Activated naive CD8-positive, alpha-beta T cell (primary cell): Measurements from ENCODE around the gene METTL2B.
"Not testable (repeated sequence)": the region's sequence is repeated elsewhere in the genome, so short reads cannot be mapped to it uniquely, and the experiment has no call there.

Experiments used
- H3K27ac Mint-ChIP-seq: one replicate; pipeline ENCODE4 v1.8.0; 2021; ENCODE audit warnings: mixed read lengths
- H3K27me3 Mint-ChIP-seq: one replicate; pipeline ENCODE4 v1.8.0; 2021; ENCODE audit warnings: mixed read lengths
- H3K36me3 Mint-ChIP-seq: one replicate; pipeline ENCODE4 v1.8.0; 2021; ENCODE audit warnings: mixed read lengths
- H3K4me1 Mint-ChIP-seq: one replicate; pipeline ENCODE4 v1.8.0; 2021; ENCODE audit warnings: low read depth, mixed read lengths
- H3K4me3 Mint-ChIP-seq: one replicate; pipeline ENCODE4 v1.8.0; 2021; ENCODE audit warnings: mild to moderate bottlenecking, mixed read lengths
- H3K9me3 Mint-ChIP-seq: one replicate; pipeline ENCODE4 v1.8.0; 2021; ENCODE audit warnings: low read depth, mixed read lengths

METTL2B gene

DNA sequence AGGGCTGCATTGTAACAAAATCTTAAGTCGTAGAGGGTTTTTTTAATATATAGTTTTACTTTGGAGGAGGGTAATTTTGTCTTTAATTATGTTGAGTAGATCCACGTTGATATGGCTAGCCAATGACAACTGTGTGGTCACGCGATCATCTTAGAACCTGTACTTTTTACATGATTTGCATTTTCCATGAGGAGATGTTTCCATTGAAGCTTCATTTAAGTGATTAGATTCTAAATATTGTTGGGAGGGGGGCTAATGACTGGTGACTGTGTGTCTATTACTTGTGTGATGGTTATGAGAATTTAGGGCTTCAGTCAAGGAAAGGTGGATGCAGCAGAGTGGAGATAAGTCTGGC lies 765 bp downstream of the METTL2B start:
- Mint-ChIP-seq H3K4me3 (peak overlapping the region; percentile 98), H3K4me1 (peaks cover 36% of the 10 kb centered on the region), H3K27ac (peak overlapping the region; percentile 99)
- H3K9me3 Mint-ChIP-seq, H3K36me3 Mint-ChIP-seq, H3K27me3 Mint-ChIP-seq: not testable (repeated sequence)

DNA sequence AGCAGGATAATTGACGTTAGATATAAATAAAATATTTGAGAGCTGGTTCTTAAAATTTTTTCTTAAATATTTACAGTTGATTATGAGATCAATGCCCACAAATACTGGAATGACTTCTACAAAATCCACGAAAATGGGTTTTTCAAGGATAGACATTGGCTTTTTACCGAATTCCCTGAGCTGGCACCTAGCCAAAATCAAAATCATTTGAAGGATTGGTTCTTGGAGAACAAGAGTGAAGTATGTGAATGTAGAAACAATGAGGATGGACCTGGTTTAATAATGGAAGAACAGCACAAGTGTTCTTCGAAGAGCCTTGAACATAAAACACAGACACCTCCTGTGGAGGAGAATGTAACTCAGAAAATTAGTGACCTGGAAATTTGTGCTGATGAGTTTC lies 2.5 kb downstream of the METTL2B start:
- H3K4me3 Mint-ChIP-seq, result peak overlapping the region; percentile 59
- not testable (repeated sequence) for H3K36me3 Mint-ChIP-seq, H3K9me3 Mint-ChIP-seq

DNA sequence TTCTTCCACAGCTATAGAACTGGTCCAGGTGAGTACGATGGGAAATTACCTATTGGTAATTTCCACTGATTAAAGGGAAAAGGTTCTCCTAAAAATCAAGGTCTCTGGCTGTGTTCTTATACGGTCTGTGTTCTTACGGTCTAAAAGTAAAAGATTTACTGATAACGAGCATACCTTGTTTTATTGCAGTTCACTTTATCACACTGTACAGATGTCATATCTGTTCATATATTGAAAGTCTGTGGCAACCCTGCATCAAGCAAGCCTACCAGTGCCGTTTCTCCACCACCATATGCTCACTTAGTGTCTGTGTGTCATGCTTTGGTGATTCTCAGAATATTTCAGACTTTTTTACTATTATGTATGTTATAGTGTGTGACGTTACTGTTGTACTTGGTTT lies 11.6 kb downstream of the METTL2B start:
- H3K4me1 Mint-ChIP-seq, H3K27me3 Mint-ChIP-seq, H3K4me3 Mint-ChIP-seq: not testable (repeated sequence)

More for the DNA sequence above, 2.5 kb downstream of the METTL2B start:
- H3K4me1 Mint-ChIP-seq, result peaks cover 36% of the 10 kb centered on the region
- H3K27ac Mint-ChIP-seq, H3K27me3 Mint-ChIP-seq: not testable (repeated sequence)

DNA sequence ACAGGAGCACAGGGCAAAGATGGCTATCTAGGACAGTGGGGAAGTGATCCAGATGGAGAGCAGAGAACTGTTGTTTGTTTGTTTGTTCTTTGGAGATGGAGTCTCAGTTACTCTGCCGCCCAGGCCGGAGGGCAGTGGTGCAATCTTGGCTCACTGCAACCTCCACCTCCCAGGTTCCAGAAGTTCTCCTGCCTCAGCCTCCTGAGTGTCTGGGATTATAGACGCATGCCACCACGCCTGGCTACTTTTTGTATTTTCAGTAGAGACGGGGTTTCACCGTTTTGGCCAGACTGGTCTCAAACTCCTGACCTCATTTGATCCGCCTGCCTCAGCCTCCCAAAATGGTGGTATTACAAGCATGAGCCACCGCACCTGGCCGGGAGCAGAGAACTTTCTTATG lies 20.9 kb downstream of the METTL2B start:
- H3K36me3 Mint-ChIP-seq, result peaks cover 10% of the 10 kb centered on the region
- no peak overlapping the region for H3K27ac Mint-ChIP-seq
- H3K9me3 Mint-ChIP-seq, result no peaks in the 10 kb centered on the region
- H3K27me3 Mint-ChIP-seq, result no peaks in the 10 kb centered on the region
- H3K4me1 Mint-ChIP-seq, result no peaks in the 10 kb centered on the region
- H3K4me3 Mint-ChIP-seq, result no peak overlapping the region

More for the DNA sequence above, 11.6 kb downstream of the METTL2B start:
- not testable (repeated sequence) for H3K9me3 Mint-ChIP-seq, H3K36me3 Mint-ChIP-seq, H3K27ac Mint-ChIP-seq

DNA sequence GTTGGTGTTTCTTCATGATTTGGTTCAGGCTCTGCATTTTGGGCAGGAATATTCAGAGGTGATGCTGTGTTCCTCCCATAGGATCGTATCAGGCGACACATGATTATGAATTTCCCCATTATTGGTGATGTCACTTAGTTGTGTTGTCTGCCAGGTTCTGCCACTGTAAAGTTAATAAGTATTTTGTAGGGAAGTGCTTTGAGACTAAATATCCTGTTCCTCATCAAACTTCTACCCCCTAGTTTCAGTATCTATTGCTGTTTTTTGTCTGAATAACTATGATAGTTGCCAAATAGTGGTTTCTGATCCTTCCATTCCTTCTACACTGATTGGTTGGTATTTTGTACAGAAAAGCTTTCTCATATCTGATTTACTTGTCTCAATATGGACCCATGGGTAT lies 28.9 kb downstream of the METTL2B start:
- H3K4me1 Mint-ChIP-seq, result peaks cover 11% of the 10 kb centered on the region
- not testable (repeated sequence) for H3K4me3 Mint-ChIP-seq, H3K27me3 Mint-ChIP-seq, H3K36me3 Mint-ChIP-seq, H3K9me3 Mint-ChIP-seq, H3K27ac Mint-ChIP-seq

DNA sequence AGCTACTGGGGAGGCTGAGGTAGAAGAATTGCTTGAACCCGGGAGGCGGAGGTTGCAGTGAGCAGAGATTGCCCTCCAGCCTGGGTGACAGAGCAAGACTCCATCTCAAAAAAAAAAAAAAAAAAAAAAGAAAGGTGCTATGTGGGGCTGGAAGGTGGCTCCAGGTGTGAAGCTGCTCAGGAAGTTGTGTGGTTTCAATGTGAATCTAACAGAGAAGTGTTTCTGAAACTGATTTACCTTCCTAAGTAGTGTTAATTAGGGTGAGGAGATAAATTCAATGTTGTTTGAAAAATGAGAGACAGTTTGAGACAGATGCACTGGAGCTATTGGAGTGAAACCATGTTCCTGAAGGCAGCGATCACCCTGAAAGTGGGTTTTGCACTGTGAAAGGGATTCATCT lies 30.3 kb downstream of the METTL2B start:
- not testable (repeated sequence) for H3K4me3 Mint-ChIP-seq, H3K27ac Mint-ChIP-seq

DNA sequence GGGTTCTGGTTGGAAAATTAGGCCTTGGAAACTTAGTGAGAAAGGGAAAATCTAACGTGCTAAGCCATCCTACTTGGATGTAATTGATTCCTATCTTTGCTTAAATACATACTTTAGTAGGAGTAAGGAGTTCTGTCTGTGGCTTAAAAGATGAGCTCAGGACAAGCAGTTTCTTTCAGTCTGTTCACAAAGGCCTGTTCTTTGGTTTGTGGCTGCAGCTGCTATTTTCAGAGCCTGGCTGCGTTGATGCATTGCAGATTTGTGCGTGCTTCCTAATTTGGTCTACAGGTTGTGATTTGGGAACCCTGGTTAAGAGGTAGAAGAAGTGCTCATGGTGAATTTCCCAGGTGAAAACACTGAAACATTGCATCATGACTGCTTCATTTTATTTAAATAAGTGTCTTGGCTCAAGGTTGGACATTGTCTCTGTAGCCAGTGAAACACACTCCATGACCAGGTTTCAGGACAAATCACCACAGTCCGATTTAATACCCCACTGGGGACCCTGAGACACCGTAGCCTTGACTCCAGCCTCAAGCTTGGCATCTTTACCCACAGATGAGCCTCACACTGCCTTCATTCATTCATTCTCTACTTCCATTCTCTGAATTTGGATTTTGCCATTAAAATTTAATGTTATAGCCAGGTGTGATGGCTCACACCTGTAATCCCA lies 30.9 kb downstream of the METTL2B start:
- not testable (repeated sequence) for H3K27me3 Mint-ChIP-seq, H3K9me3 Mint-ChIP-seq, H3K36me3 Mint-ChIP-seq, H3K4me3 Mint-ChIP-seq
- Mint-ChIP-seq H3K4me1 (peaks cover 11% of the 10 kb centered on the region), H3K27ac (peak overlapping the region; percentile 28)

More for the DNA sequence above, 30.3 kb downstream of the METTL2B start:
- H3K27me3 Mint-ChIP-seq, H3K36me3 Mint-ChIP-seq, H3K9me3 Mint-ChIP-seq: not testable (repeated sequence)
- peaks cover 11% of the 10 kb centered on the region for H3K4me1 Mint-ChIP-seq

DNA sequence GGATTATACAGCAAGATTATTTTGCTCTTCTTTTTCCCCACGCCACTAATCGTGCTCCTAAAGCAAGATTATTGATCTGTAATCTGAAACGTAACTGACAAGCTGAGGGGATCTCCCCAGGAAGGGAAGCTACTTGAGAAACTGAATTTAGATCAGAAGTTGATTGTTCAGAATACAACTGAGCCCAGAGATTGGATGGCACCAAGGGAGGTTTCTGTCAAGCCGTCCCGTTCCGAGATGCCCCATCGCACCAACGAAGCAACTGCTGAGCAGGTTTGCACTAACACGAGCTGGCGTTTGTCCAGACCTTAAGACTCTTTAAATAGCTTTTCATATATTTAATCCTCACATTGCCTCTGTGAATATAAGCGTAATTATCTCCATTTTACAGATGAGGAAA lies 35.1 kb downstream of the METTL2B start:
- not testable (repeated sequence) for H3K27ac Mint-ChIP-seq, H3K9me3 Mint-ChIP-seq, H3K4me3 Mint-ChIP-seq, H3K27me3 Mint-ChIP-seq, H3K36me3 Mint-ChIP-seq, H3K4me1 Mint-ChIP-seq

DNA sequence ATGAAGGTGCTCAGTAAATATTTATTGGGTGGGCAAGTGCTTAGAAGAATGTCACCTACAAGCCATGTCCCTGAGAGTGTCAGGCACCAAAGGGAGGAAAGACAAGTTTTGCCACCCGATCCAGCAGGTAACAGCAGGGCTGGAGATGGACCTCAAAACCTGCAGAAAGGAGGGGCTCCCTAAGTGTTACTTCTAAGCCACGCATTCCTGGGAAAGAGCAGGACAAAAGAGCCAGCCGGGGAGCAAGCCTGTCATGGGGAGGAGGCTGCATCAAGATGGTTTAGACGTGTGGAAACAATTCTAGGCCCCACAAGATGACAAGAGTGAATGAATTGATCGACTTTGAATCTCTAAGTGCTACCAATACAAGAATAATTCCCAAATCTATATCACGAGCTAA lies 38.7 kb downstream of the METTL2B start:
- not testable (repeated sequence) for H3K36me3 Mint-ChIP-seq, H3K9me3 Mint-ChIP-seq, H3K4me3 Mint-ChIP-seq, H3K27me3 Mint-ChIP-seq, H3K27ac Mint-ChIP-seq, H3K4me1 Mint-ChIP-seq

DNA sequence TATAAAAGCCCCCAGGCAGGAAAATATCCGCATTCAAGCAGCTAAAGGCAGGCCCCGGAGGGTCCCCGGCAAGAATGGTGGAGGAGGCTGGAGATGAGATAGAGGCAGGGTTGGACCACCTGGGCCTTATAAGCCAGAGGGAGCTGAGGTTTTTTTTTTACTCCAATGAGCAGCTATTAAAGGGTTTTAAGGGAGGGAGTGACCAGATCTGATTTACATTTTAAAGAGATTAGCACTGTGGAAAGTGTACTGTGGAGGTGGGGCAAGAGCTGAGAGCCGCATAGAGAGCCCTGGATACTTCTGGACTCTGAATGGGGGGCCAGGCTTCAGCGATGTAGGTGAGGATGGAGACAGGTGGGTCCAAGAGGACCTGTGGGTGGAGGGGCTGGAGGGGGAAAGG lies 40.5 kb downstream of the METTL2B start:
- not testable (repeated sequence) for H3K4me3 Mint-ChIP-seq, H3K9me3 Mint-ChIP-seq, H3K27ac Mint-ChIP-seq

DNA sequence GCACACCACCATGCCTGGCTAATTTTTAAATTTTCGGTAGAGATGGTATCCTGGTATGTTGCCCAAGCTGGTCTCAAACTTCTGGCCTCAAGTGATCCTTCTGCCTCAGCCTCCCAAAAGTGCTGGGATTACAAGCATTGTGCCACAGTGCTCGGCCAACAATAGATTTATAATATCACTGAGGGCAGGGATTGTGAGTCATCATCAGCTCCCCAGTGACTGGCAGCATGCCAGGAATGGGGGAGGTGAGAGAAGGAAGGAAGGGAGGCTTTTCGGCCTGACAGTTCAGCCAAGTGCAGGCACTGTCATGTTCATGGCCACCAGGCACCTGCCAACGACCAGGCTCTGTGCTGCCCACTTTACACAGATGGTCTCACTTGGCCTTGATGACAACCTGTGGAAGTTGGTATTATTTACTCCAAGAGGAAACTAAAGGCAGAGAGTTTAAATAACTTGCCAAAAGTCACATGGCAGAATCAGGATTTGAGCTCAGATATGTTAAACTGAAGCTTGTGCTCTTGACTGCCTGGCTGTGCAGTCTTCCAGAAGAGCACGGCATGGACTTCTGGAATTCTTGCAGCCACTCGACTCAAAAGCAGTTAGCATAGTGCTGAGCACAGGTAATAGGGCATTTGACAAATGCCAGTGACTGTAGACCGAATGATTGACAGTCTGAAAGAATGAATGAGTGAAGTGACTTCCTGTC lies 46.8 kb downstream of the METTL2B start:
- peaks cover 12% of the 10 kb centered on the region for H3K4me1 Mint-ChIP-seq
- not testable (repeated sequence) for H3K27me3 Mint-ChIP-seq, H3K9me3 Mint-ChIP-seq, H3K36me3 Mint-ChIP-seq, H3K4me3 Mint-ChIP-seq
- H3K27ac Mint-ChIP-seq, result peak overlapping the region; percentile 86

More for the DNA sequence above, 40.5 kb downstream of the METTL2B start:
- H3K27me3 Mint-ChIP-seq, H3K4me1 Mint-ChIP-seq, H3K36me3 Mint-ChIP-seq: not testable (repeated sequence)

DNA sequence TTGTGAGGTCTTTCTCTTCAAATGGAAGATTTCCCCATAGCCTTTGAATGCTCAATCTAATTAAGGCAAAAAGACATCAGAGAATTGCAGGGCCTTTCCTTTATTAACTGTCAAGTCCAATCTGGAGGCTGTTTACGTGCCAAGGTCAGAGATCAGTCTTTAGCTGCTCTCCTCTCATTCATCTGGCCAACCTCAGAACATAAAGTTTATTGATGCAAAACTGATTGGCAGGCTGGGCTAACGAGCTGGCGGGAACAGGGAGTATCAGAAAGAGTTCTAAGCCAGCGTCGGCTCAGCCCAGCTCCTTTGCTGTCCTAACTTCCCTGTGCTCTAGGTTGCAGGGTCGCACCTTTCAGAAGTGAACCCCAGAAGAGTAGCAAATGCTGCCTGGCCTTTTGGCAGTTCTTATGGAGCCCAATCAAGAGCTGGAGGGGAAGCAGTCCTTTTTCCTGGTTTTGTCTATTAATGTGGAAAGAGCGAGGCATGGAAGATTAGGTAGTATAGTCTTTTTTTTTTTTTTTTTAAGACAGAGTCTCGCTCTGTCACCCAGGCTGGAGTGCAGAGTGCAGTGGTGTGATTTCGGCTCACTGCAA lies 47.5 kb downstream of the METTL2B start:
- not testable (repeated sequence) for H3K9me3 Mint-ChIP-seq, H3K36me3 Mint-ChIP-seq, H3K4me3 Mint-ChIP-seq, H3K27ac Mint-ChIP-seq, H3K27me3 Mint-ChIP-seq
- H3K4me1 Mint-ChIP-seq, result peaks cover 12% of the 10 kb centered on the region

DNA sequence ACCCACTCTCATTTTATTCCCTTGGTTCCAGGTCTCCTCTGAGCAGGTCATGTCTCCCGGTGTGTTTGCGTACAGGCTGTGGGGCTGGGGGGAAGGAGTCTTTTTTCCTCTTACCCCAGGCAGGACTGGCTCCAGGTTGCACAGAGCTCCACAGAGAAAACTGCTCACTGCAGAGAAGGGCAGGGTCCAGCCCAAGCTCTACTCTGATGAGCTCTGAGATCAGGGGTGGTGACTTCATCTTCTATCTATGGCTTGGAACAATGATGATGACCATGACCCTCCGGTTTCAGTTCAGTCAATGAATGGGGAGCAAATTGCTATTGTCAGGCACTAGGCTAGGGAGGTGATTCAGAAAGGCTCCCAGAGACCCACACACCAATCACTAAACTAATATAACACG lies 49.0 kb downstream of the METTL2B start:
- H3K4me1 Mint-ChIP-seq, result peaks cover 18% of the 10 kb centered on the region
- not testable (repeated sequence) for H3K27me3 Mint-ChIP-seq, H3K27ac Mint-ChIP-seq, H3K36me3 Mint-ChIP-seq, H3K9me3 Mint-ChIP-seq, H3K4me3 Mint-ChIP-seq

DNA sequence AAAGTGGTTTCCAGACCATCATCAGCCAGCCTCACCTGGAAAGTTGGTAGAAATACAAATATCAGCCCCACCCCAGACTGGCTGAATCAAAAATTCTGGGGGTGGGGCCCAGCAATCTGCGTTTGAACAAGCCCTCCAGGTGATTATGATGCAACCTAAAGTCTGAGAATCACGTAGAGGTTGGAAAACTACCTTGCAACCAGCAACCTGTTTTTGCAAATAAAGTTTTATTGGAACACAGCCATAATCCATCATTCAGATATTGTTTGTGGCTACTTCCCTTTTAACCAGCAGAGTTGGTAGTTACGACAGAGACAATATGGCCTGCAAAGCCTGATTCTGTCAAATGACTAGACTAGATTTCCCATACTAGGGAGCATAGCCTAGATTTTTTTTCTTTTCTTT lies 49.5 kb downstream of the METTL2B start:
- not testable (repeated sequence) for H3K27ac Mint-ChIP-seq, H3K4me3 Mint-ChIP-seq, H3K27me3 Mint-ChIP-seq, H3K9me3 Mint-ChIP-seq, H3K36me3 Mint-ChIP-seq
- peaks cover 18% of the 10 kb centered on the region for H3K4me1 Mint-ChIP-seq

DNA sequence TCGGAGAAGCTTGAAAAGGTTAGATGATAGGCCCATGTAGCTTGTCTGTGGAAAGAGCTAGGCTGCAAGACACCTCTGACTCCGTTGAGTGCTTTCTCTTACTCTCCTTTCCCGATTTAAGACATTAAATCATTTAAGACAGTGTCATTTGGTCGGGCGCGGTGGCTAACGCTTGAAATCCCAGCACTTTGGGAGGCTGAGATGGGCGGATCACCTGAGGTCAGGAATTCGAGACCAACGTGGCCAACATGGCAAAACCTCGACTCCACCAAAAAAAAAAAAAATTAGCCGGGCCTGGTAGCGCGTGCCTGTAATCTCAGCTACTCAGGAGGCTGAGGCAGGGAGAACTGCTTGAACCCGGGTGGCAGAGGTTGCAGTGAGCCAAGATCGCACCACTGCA lies 52.6 kb downstream of the METTL2B start:
- not testable (repeated sequence) for H3K27me3 Mint-ChIP-seq, H3K4me3 Mint-ChIP-seq, H3K36me3 Mint-ChIP-seq, H3K9me3 Mint-ChIP-seq, H3K27ac Mint-ChIP-seq
- peaks cover 23% of the 10 kb centered on the region for H3K4me1 Mint-ChIP-seq
